ENCODE data around the gene CBLL1. TPM values are rescaled to one million over a fixed set of nuclear protein-coding genes. Genes with fewer than 3 reads are reported as not detected.
A peak's percentile ranks its signal among the peaks of the same experiment; 100 is the strongest.

The CBLL1 gene
- 20.1 TPM for polyA plus RNA-seq (2013, experiment 1 of 2; ENCODE audit: insufficient read length)
- polyA plus RNA-seq (2013, experiment 2 of 2; ENCODE audit: insufficient read length), result 14.5 TPM

- DNase-seq, result peak; percentile 95
Measured at GRCh38 chr7:107743567-107744344, at the start of gene CBLL1. TSS of gene CBLL1 (plus strand) at chr7:107744142. CDS start at chr7:107744164, 22 bp downstream.

GRCh38 chr7:107694386-107694785, 49.6 kb upstream of the CBLL1 start:
- DNase-seq, result no peak

GRCh38 chr7:107696330-107696946, 47.5 kb upstream of the CBLL1 start:
- DNase-seq, result no peak

- no peak for DNase-seq
Measured at GRCh38 chr7:107697321-107698049, 46.5 kb upstream of the CBLL1 start.

- DNase-seq, result no peak
Measured at GRCh38 chr7:107700570-107700969, 43.4 kb upstream of the CBLL1 start.

- no peak for DNase-seq
Measured at GRCh38 chr7:107701191-107701590, 42.8 kb upstream of the CBLL1 start.

GRCh38 chr7:107703219-107703618, 40.7 kb upstream of the CBLL1 start:
- DNase-seq, result no peak

GRCh38 chr7:107703872-107704271, 40.1 kb upstream of the CBLL1 start:
- DNase-seq, result no peak

GRCh38 chr7:107708956-107709355, 35.0 kb upstream of the CBLL1 start:
- DNase-seq, result no peak

- DNase-seq, result peak; percentile 56
Measured at GRCh38 chr7:107711301-107711700, 32.6 kb upstream of the CBLL1 start.

- DNase-seq, result no peak
Measured at GRCh38 chr7:107712025-107712424, 31.9 kb upstream of the CBLL1 start.

- DNase-seq, result no peak
Measured at GRCh38 chr7:107712896-107713295, 31.0 kb upstream of the CBLL1 start.

GRCh38 chr7:107715531-107715930, 28.4 kb upstream of the CBLL1 start:
- DNase-seq, result peak; percentile 21

GRCh38 chr7:107718456-107719193, 25.3 kb upstream of the CBLL1 start:
- no peak for DNase-seq

GRCh38 chr7:107721286-107721685, 22.7 kb upstream of the CBLL1 start:
- no peak for DNase-seq

- no peak for DNase-seq
Measured at GRCh38 chr7:107723255-107723654, 20.7 kb upstream of the CBLL1 start.

GRCh38 chr7:107725138-107725740, 18.7 kb upstream of the CBLL1 start:
- DNase-seq, result peak; percentile 60

GRCh38 chr7:107726356-107727130, 17.4 kb upstream of the CBLL1 start:
- DNase-seq, result no peak

GRCh38 chr7:107728276-107728675, 15.7 kb upstream of the CBLL1 start:
- DNase-seq, result no peak

GRCh38 chr7:107742678-107743566, 1.0 kb upstream of the CBLL1 start:
- DNase-seq, result no peak
